HG03342 (cell line): Measurements from ENCODE around the gene UQCC2.

Source experiments
- ATAC-seq: cut with Tn5 transposase; IDR thresholded peaks from one replicate; pipeline ENCODE4 v1.9.1; 2021; ENCODE audit warnings: mild to moderate bottlenecking, moderate library complexity; ENCODE audit not compliant: unreplicated experiment

UQCC2 gene

GRCh38 chr6:33658982-33659689 lies 52.4 kb downstream of the UQCC2 start:
- no peak for ATAC-seq

- ATAC-seq, result no peak
These were observed 54.7 kb downstream of the UQCC2 start for GRCh38 chr6:33656844-33657243.

- ATAC-seq, result no peak
These were observed 56.5 kb downstream of the UQCC2 start for GRCh38 chr6:33654831-33655554.

- ATAC-seq, result no peak
These were observed 59.5 kb downstream of the UQCC2 start for GRCh38 chr6:33652002-33652401.

GRCh38 chr6:33651403-33651802 lies 60.1 kb downstream of the UQCC2 start:
- ATAC-seq, result no peak
